Measurements from ENCODE around the gene MAP3K20. TPM values are rescaled to one million over a fixed set of nuclear protein-coding genes. Genes with fewer than 3 reads are reported as not detected.
"Not testable (repeated sequence)": the region's sequence is repeated elsewhere in the genome, so short reads cannot be mapped to it uniquely, and the experiment has no call there.

MAP3K20 gene
- total RNA-seq, 2 donors from 2014 or later, result 6.7 to 30.3 TPM

DNA sequence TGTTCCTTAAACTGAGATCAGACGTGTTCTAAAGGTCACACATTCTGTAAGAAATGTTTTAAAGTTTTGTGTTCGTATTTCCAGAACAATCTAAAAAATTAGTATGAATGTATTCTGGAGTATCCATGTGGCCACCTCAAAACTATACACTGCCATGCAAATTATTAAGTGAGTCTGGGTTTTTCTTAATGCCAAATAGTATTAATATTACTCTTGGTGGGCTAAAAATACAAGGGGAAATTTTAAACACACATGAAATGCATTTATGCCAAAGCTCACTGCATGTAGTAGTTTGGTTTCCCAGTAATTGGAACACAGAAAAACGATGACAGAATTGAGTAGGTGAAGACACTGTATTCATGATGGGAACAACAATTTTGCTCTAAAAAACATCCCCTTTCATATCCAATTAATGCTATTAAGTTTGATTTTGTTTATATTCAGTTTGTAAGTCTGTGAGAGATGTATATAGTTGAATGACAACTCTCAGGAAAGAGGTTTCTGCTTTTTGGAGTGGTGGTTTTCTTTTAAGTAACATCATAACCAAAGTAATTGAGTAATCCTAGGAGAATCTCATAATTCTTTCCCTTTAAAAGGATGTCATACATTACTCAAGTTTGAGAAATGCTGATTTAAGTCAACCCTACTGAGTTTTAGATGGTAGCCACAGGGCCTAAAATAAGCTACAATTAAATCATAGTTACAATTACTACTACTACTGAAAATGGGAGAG lies 203.3 kb downstream of the MAP3K20 start:
- ATAC-seq (no peak), DNase-seq (no peak)
- intact Hi-C loops (cut with DNase I, micrococcal nuclease), result no loop called here

DNA sequence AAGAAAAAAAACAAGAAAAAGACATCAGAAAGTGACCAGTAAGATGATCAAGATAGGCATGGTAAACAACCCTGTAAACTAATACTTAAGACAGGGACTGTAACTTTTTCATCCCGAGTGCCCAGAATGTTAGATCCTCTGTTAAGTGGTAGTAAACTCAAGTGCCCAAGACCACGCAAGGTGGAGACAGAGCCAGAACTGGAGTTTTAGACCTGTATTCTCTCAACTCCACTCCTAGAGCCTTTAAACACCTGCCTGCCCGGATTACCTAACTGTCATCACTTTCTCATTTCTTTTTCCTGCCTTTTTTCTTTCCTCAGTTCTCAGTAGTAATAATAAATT lies 203.9 kb downstream of the MAP3K20 start:
- intact Hi-C loops (cut with DNase I, micrococcal nuclease), result no loop called here
- ATAC-seq, result no peak
- no peak for DNase-seq

DNA sequence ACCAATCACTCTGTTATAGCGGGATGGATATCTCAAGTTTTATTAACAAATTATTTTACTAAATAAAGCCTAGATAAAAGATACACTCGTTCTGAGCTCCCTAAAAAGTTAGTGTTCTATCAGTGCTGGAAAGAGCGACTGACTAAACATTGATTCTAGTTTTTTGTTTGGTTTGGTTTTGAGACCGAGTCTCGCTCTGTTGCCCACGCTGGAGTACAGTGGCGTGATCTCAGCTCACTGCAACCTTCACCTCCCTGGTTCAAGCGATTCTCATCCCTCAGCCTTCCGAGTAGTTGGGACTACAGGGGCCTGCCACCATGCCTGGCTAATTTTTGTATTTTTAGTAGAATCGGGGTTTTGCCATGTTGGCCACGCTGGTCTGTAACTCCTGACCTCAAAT lies 205.2 kb downstream of the MAP3K20 start:
- ATAC-seq (no peak), DNase-seq (no peak)
- intact Hi-C loops (cut with DNase I, micrococcal nuclease), result no loop called here

DNA sequence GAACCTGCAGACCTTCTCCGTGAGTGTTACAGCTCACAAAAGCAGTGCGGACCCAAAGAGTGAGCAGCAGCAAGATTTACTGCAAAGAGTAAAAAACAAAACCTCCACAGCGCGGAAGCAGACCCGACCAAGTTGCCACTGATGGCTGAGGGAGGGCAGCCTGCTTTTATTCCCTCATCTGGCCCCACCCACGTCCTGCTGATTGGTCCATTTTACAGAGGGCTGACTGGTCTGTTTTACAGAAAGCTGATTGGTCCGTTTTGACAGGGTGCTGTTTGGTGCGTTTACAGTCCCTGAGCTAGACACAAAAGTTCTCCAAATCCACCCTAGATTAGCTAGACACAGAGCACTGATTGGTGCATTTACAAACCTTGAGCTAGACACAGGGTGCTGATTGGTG lies 206.3 kb downstream of the MAP3K20 start:
- ATAC-seq; intact Hi-C loops (cut with DNase I, micrococcal nuclease): not testable (repeated sequence)

DNA sequence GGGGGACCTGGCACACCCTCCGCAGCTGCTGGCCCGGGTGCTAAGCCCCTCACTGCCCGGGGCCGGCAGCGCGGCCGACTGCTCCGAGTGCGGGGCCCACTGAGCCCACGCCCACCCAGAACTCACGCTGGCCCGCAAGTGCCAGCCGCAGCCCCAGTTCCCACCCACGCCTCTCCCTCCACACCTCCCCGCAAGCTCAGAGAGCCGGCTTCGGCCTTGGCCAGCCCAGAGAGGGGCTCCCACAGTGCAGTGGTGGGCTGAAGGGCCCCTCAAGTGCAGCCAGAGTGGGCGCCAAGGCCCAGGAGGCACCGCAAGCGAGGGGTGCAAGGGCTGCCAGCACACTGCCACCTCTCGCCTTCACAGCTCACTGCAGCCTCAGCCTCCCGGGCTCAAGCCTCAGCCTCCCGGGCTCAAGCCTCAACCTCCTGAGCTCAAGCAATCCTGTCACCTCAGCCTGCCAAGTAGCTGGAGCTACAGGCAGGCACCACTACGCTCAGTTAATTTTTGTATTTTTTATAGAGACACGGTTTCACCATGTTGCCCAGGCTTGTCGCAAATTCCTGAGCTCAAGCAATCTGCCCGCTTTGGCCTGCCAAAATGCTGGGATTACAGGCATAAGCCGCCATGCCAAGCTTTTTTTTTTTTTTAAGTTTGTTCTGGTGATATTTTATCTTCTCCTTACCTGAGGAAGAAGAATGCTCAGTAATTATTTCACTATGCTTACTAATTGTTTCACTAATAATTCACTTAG lies 207.3 kb downstream of the MAP3K20 start:
- ATAC-seq, result no peak
- intact Hi-C loops (cut with DNase I, micrococcal nuclease), result no loop called here
- DNase-seq, result no peak

More for the DNA sequence above, 206.3 kb downstream of the MAP3K20 start:
- DNase-seq, result not testable (repeated sequence)

DNA sequence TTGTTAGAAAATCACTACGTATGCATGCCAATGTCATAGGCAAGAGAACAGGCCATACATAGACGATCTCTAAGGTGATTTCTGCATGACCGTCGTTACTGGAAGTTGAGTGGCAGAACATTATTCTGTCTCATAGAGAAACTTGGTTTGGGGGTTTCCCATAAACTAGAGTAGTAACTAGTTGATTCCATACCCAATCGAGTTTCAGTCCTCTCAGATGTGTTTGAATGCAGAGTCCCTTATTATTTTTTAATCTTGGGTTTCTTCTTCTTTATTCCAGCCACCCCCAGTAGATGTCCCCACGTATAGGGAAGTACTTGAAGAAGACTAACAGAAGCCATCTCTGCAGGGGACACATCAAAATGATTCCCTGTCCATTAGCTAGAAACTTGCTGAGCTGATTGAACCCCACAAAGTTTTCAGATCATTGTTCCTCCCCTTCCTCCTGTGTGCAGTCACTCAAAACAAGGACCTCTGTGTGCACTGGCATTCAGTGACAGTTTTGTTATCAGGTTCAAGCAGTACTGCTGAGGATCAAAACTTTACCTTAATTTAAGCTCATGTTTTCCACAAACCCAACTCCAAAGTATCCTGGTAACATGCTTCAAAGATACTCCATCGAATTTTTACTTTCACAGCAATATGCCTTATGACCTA lies 210.6 kb downstream of the MAP3K20 start:
- ATAC-seq (peak; percentile 30), DNase-seq (no peak)
- intact Hi-C loops (cut with DNase I, micrococcal nuclease), result no loop called here

DNA sequence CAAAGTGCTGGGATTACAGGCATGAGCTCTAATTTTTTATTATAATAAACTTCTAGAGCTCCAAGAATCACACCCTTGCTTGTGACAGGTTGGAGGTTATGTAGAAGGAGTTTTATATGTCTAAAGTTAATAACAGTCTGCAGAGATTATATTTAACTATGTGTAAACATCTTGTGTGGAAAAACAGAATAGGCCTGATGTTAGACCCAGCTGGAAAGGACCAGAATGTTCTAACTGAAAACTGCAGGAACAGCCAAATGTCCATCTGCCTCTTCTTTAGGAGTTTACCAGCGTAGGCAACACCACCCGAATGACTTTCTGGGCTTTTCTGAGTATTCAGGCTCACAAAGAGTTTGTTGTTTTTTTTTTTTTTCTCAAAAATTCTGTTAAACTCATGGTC lies 211.9 kb downstream of the MAP3K20 start:
- ATAC-seq (peak; percentile 95), DNase-seq (no peak)
- intact Hi-C loops (cut with DNase I, micrococcal nuclease), result no loop called here

DNA sequence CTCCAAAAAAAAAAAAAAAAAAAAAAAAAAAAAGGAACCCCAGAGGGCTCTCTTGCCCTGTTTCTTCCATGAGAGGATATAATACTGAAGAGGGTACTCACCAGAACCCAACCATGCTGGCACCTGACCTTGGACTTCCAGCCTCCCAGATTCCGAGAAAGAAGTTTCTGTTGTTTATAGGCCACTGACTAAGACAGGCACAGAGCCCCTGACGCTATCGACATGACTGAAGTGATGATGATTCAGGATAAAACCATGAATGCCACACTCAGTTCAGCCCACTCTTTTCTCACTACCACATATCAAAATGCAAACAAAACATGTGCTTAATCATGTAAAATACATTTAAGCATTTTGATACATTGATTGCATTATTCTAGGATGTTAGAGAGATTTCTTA lies 212.9 kb downstream of the MAP3K20 start:
- intact Hi-C loops (cut with DNase I, micrococcal nuclease), result no loop called here
- DNase-seq, result no peak
- ATAC-seq, result no peak

DNA sequence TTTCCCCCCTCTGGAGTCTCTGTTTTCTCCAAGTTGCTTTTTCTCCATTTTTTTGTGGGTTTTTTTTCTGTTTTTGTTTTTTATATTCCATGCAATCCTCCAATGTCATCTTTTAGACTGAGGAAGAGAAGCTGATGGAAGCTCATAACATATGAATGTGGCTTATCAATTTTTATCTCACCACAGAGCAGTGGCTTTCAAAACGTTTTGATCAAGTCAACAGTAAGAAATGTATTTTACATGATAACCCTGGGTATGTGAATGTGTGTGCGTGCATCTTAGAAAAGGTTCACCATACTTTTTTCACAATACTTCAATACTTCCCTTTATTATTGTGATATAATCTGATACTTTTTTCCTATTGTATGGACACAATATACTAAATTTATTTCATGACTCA lies 214.4 kb downstream of the MAP3K20 start:
- ATAC-seq (no peak), DNase-seq (no peak)
- intact Hi-C loops (cut with DNase I, micrococcal nuclease), result no loop called here

DNA sequence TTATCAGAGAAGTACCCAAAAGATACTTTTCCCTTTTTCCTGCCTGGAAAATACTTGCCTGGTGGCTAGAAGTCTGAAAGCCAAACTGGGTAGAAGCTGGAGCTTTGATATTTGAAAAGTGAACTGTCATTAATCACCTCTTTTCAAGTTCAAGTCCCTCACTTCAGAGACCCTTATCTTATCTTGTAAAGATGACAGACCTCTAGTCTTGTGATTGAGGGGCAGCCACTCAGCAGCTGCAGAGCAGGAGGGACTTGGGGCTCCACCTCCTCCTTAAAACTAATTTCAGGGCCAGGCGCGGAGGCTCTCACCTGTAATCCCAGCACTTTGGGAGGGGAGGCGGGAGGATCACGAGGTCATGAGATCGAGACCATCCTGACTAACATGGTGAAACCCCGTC lies 214.9 kb downstream of the MAP3K20 start:
- ATAC-seq (no peak), DNase-seq (no peak)
- intact Hi-C loops (cut with DNase I, micrococcal nuclease), result no loop called here

DNA sequence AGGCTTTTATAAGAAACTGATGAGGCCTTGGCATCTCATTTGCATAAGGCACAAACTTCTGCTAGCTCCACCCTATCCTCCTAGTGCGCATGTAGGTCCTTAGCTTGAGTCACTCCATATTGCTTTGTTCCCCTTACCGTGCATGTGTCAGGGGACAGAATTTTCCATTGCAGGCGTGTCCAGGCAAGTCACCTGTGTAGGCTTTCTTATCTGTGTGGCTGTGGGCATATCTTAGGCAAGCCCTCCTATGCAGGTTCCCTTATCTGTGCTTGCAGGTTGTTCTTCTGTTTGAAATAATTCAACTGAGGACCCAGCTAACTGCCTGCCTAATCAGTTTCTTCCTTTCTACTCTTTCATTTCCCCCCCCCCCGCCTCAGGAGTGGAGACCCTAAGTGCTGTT lies 215.8 kb downstream of the MAP3K20 start:
- ATAC-seq, result no peak
- intact Hi-C loops (cut with DNase I, micrococcal nuclease), result no loop called here
- no peak for DNase-seq

DNA sequence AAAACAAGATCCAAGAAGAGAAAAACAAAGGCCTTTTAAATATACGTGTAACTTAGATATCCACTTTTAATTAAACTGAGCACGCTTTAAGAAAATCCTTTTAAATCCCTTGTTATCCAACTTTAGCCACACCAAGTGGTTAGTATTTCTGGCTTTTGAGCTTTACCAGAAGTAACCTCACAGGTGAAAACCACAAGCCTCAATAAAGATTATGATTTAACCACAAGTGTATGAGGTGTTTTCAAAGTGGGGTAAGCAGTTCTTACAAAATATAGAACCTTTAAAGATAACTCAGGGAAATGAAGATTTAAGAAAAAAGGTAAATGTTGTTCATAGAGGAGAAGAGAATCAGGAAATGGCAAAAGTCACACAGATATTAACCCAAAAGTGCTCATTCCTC lies 220.6 kb downstream of the MAP3K20 start:
- ATAC-seq, result no peak
- intact Hi-C loops (cut with DNase I, micrococcal nuclease), result no loop called here
- no peak for DNase-seq

DNA sequence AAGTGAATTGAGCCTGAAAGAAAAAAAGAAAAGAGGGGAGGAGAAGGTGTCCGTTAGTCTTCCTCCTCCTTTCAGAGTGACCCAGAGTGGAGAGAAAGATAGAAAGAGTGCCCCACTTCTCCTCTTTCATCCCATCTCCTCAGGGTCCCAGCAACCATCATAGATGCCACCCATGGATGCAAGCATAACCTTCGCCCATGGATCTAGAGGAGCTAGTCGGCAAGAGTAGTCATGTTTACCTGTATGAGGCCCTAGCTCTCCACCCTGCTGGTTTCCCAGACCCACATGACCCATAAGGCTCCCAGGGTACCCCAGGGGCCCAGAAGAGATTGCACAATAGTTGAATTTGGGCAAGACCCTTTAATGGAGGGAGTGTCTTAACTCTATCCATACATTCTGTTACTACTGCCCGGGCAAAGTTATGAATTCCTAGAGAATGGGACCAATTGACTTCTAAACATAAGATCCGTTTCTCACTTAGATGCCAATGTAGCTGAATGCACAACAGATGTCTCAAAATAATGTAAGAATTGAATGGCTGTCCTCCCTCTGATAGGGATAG lies 223.0 kb downstream of the MAP3K20 start:
- no peak for DNase-seq

DNA sequence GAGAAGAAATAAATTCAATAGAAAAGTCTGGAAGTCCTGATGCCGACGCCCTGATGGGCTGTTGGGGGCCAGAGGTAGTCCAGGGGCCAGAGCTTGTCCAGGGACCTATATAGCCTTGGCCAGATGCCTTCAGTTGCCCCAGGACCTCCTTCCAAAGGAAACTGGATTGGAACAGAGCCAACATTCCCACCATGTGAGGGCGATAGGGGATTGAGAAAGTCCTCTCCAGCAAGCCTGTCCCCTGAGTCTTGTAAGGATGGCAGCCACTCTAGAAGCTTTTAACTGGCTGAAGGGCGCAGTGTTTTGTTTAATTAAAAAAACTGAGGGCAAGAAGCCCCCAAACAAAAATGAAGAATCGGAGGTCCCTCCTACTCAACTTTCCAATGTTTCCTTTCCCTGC lies 224.1 kb downstream of the MAP3K20 start:
- DNase-seq (no peak), ATAC-seq (no peak)
- intact Hi-C loops (cut with DNase I, micrococcal nuclease), result no loop called here

More for the DNA sequence above, 223.0 kb downstream of the MAP3K20 start:
- intact Hi-C loops (cut with DNase I, micrococcal nuclease), result no loop called here
- ATAC-seq, result no peak

DNA sequence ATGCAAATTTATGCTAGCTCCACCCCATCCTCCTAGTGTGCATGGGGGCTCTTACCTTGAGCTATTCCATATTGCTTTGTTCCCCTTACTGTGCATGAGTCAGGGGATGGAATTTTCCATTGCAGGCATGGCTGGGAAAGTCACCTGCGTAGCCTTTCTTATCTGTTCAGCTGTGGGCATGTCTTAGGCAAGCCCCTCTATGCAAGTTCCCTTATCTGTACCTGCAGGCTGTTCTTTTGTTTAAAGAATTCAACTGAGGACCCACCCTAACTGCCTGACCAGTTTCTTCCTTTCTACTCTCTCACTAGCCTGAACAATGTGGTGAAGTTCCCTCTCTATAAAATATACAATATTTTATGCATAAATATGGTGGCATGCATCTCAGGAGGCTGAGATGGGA lies 224.8 kb downstream of the MAP3K20 start:
- ATAC-seq, result no peak
- intact Hi-C loops (cut with DNase I, micrococcal nuclease), result no loop called here
- no peak for DNase-seq

DNA sequence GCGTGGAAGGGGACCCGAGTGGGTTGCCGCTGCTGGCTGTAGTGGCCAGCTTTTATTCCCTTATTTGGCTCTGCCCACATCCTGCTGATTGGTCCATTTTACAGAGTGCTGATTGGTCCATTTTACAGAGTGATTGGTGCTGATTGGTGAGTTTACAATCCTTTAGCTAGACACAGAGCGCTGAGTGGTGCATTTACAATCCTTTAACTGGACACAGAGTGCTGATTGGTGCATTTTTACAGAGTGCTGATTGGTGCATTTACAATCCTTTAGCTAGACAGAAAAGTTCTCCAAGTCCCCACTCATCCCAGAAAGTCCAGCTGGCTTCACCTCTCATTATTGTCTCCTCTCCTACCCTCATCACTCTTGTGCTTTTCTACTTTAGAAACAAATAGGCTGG lies 225.9 kb downstream of the MAP3K20 start:
- DNase-seq; ATAC-seq; intact Hi-C loops (cut with DNase I, micrococcal nuclease): not testable (repeated sequence)

DNA sequence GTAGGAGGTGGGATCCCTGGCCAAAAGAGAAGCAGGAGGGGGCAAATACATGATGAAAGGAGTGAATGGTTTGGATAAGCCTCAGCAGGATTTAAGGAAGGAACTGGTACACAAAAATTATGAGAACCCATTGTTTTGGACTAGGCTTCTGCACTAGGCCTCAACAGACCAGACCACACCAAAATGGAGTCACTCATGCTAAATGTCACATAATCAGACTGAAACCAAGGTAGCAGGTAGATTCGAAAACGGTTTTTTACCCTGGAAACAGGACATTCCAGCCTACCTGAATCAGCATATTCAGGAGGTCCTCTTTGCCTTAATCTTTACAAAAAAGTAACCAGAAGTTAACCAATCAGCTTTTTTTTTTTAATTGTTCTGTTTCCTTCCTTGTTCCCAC lies 229.7 kb downstream of the MAP3K20 start:
- intact Hi-C loops (cut with DNase I, micrococcal nuclease), result no loop called here

DNA sequence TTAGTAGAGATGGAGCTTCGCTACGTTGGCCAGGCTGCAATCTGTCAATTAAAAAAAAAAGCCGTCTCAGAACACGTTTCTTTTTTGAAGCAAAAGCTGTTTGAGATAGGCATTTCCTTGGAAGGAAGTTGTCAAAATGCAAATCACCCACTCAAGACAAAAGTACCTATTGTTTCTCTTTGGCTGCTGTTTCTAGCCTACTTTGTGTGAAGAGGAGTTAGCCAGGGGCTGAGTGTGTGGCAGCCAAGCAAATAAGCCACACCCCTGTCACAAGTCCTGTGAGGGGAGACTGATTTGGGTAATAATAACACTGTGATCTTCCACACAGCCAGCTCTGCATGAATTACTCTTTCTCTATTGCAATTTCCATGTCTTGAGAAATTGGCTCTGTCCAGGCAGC lies 231.6 kb downstream of the MAP3K20 start:
- DNase-seq (no peak), ATAC-seq (no peak)
- intact Hi-C loops (cut with DNase I, micrococcal nuclease), result no loop called here

More for the DNA sequence above, 229.7 kb downstream of the MAP3K20 start:
- ATAC-seq, result no peak
- DNase-seq, result no peak

DNA sequence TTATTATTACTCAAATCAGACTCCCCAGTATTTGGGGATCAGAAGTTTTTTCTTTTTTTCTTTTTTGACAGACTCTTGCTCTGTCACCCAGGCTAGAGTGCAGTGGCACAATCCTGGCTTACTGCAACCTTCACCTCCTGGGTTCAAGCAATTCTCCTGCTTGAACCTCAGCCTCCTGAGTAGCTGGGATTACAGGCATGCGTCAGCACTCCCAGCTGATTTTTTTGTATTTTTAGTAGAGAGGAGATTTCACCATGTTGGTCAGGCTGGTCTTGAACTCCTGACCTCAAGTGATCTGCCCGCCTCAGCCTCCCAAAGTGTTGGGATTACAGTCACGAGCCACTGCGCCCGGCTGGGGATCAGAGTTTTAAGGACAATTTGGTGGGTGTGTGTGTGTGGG lies 233.7 kb downstream of the MAP3K20 start:
- DNase-seq; ATAC-seq; intact Hi-C loops (cut with DNase I, micrococcal nuclease): not testable (repeated sequence)
